ENCODE results near the gene NUDT8.
"Not testable (repeated sequence)": the region's sequence is repeated elsewhere in the genome, so short reads cannot be mapped to it uniquely, and the experiment has no call there.

NUDT8 gene

GRCh38 chr11:67588899-67589415 is 40.8 kb downstream of the NUDT8 start:
- DNase-seq (ENCODE audit: low spot score) = not testable (repeated sequence)

DNA sequence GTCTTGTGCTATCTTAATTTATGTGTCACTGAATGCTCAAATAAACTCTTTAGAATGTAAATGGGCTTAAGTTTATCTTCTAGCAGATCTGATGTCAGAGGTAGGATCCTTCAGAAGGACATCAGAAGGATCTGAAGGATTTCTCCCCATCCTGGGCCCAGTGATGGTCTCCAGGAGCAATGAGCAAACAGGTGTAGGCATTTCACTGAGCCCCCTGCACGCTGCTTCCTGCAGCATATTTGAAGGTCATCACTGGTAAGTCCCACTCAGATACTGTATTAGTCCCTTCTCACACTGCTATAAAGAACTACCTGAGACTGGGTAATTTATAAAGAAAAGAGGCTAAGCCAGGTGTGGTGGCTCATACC is 41.6 kb downstream of the NUDT8 start:
- no peak for DNase-seq (ENCODE audit: low spot score)

- no peak for DNase-seq (ENCODE audit: low spot score)
Observed at GRCh38 chr11:67586568-67587250, 43.0 kb downstream of the NUDT8 start.

DNA sequence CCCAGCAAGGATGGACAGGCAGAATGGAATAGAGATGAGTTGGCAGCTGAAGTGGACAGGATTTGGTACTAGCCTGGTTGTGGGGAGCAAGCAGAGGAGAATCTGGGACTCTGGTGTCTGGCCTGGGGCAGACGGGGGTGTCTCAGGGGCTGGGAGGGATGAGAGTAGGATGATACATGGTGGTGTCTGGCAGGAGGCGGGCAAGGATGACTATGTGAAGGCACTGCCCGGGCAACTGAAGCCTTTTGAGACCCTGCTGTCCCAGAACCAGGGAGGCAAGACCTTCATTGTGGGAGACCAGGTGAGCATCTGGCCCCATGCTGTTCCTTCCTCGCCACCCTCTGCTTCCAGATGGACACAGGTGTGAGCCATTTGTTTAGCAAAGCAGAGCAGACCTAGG is 43.8 kb downstream of the NUDT8 start:
- DNase-seq (ENCODE audit: low spot score) = no peak

- no peak for DNase-seq (ENCODE audit: low spot score)
Observed at GRCh38 chr11:67584881-67585873, 44.6 kb downstream of the NUDT8 start.

DNA sequence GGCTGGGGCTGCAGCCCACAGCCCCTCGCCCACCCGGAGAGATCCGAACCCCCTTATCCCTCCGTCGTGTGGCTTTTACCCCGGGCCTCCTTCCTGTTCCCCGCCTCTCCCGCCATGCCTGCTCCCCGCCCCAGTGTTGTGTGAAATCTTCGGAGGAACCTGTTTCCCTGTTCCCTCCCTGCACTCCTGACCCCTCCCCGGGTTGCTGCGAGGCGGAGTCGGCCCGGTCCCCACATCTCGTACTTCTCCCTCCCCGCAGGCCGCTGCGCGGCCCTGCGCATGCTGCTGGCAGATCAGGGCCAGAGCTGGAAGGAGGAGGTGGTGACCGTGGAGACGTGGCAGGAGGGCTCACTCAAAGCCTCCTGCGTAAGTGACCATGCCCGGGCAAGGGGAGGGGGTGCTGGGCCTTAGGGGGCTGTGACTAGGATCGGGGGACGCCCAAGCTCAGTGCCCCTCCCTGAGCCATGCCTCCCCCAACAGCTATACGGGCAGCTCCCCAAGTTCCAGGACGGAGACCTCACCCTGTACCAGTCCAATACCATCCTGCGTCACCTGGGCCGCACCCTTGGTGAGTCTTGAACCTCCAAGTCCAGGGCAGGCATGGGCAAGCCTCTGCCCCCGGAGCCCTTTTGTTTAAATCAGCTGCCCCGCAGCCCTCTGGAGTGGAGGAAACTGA is 45.4 kb downstream of the NUDT8 start:
- DNase-seq (ENCODE audit: low spot score) = peak; percentile 78

GRCh38 chr11:67583247-67584204 is 46.2 kb downstream of the NUDT8 start, which contains the start of gene GSTP1:
Gene GSTP1, plus strand, starts transcription at chr11:67583812. Its CDS starts 32 bp downstream, at chr11:67583844.
- peak; percentile 91 for DNase-seq (ENCODE audit: low spot score)

- no peak for DNase-seq (ENCODE audit: low spot score)
Observed at GRCh38 chr11:67582011-67582410, 47.7 kb downstream of the NUDT8 start.

DNA sequence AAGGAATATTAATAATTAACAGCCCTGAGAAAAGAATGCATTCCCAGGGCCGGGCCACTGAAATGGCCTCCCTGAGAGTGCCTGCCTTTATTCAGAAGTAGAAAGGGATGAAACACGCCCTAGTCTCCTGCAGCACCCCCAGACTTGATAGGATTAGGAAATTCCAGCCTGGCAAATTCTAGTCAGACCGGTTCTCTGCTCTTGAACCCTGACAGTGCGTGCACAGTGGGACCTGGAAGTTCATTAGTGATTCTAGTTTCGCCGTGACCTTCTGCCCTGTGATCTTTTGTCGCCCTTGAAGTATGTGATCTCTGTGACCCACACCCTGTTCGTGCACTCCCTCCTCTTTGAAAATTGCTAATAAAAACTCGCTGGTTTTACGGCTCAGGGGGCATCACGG is 48.3 kb downstream of the NUDT8 start:
- no peak for DNase-seq (ENCODE audit: low spot score)

- no peak for DNase-seq (ENCODE audit: low spot score)
Observed at GRCh38 chr11:67577951-67578350, 51.8 kb downstream of the NUDT8 start.
